H7 (cell line): ENCODE data around the gene ESRP2. TPM values are rescaled to one million over a fixed set of nuclear protein-coding genes. Genes with fewer than 3 reads are reported as not detected.
A peak's percentile ranks its signal among the peaks of the same experiment; 100 is the strongest.

Experiments
- DNase-seq: peaks from one replicate; pipeline ENCODE4 v3.0.0; 2012
- H3K27me3 ChIP-seq: 2 replicates; pipeline ENCODE4 v1.6.0; 2011; ENCODE audit warnings: mild to moderate bottlenecking, low read length; ENCODE audit not compliant: control insufficient read depth, insufficient read depth
- H3K36me3 ChIP-seq: replicated peaks from 2 replicates; pipeline ENCODE4 v1.5.1; 2011; ENCODE audit warnings: low read length; ENCODE audit not compliant: control insufficient read depth, insufficient read depth
- H3K4me3 ChIP-seq: 2 replicates; pipeline ENCODE4 v1.5.1; 2011; ENCODE audit warnings: low read depth, mild to moderate bottlenecking, control low read depth, low read length, moderate library complexity; ENCODE audit not compliant: insufficient read depth
- total RNA-seq: library from RNA; depleted of rRNA; stranded (reverse); fragments of >200 nt; shearing (Covaris generic); gene quantifications from 2 replicates; pipeline ENCODE4 v1.2.3, GENCODE V29; 2014

The ESRP2 gene
- total RNA-seq, 1 experiment from 2014 or later = 18.0 TPM

DNA sequence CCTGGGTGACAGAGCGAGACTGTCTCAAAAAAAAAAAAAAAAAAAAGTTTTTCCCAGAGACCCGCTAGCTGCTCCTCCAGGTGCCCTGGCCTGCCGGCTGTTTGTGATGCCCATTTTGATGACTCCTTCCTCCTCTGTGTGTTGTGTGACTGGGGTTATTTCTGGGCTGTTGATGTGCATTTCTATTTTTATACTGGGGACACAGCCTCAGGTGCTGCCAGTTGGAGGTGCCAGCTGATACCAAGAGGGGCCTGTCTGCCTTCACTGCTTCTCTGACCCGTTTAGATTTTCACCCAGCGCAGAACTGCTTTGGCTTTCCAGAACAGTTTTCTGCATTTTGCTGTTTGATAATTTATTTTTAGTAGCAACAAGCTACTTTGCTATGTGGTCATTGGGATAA lies 15.9 kb upstream of the ESRP2 start:
- no peak for DNase-seq
- no peaks in the 10 kb centered on the region; the same call in 1 of the 2 replicates for H3K36me3 ChIP-seq
- H3K27me3 ChIP-seq = no peaks in the 10 kb centered on the region
- no peak overlapping the region for H3K4me3 ChIP-seq

- Histone ChIP-seq H3K27me3 (peaks cover 2% of the 10 kb centered on the region; the same call in 1 of the 2 replicates), H3K4me3 (no peak overlapping the region), H3K36me3 (no peaks in the 10 kb centered on the region; the same call in 1 of the 2 replicates)
- DNase-seq = no peak
Measured at GRCh38 chr16:68250951-68251350, 15.0 kb upstream of the ESRP2 start.

- H3K4me3 ChIP-seq = no peak overlapping the region
- peak; percentile 17 for DNase-seq
Measured at GRCh38 chr16:68249371-68249770, 13.4 kb upstream of the ESRP2 start.

GRCh38 chr16:68247932-68248331 lies 12.0 kb upstream of the ESRP2 start:
- Histone ChIP-seq H3K4me3 (no peak overlapping the region), H3K36me3 (no peaks in the 10 kb centered on the region; the same call in 1 of the 2 replicates), H3K27me3 (peaks cover 18% of the 10 kb centered on the region)
- DNase-seq = no peak

More at GRCh38 chr16:68249371-68249770, 13.4 kb upstream of the ESRP2 start:
- Histone ChIP-seq H3K36me3 (no peaks in the 10 kb centered on the region; the same call in 1 of the 2 replicates), H3K27me3 (peaks cover 13% of the 10 kb centered on the region)

DNA sequence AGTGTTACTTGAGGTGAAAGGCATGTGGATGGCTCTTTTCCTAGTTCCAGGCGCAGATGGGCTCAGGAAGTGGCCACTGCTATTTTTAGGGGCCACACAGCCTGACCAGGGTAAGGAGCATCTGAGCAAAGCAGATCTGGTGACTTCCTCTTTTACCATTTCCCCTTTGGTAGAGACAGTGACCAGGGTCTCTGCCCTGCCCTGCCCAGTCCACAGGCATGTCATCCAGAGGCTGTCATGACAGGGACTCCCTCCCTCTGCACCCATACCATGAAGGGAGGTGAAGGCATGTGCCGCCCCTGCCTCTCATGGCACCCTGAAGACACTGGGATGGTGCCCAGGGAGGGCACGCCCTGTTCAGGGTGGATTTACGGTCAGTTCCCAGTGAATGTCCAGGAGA lies 11.5 kb upstream of the ESRP2 start:
- DNase-seq = no peak

GRCh38 chr16:68246666-68247065 lies 10.7 kb upstream of the ESRP2 start:
- Histone ChIP-seq H3K27me3 (peaks cover 18% of the 10 kb centered on the region), H3K4me3 (no peak overlapping the region), H3K36me3 (no peaks in the 10 kb centered on the region; the same call in 1 of the 2 replicates)
- no peak for DNase-seq

More for the DNA sequence above, 11.5 kb upstream of the ESRP2 start:
- Histone ChIP-seq H3K4me3 (no peak overlapping the region), H3K27me3 (peaks cover 18% of the 10 kb centered on the region), H3K36me3 (no peaks in the 10 kb centered on the region; the same call in 1 of the 2 replicates)

DNA sequence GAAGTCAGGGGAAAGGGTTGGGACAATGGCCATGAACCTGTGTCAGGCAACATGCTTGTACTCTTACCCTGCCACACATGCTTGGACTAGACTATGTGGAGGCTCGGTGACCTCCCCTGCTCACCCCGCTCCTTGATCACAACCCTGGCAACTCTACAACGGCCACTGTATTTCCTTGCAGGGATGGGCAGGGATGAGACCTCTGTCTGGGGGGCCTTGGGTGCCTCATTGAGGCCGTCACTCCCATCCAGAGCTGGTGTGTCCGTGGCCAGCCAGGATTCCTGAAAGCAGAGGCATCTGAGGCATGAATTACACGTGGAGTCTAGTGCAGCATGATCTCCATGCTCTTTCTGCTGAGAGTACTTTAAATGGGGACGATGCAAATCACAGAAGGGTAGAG lies 10.2 kb upstream of the ESRP2 start:
- no peak overlapping the region for H3K4me3 ChIP-seq
- peaks cover 18% of the 10 kb centered on the region for H3K27me3 ChIP-seq
- H3K36me3 ChIP-seq = no peaks in the 10 kb centered on the region; the same call in 1 of the 2 replicates
- peak; percentile 16 for DNase-seq

GRCh38 chr16:68244903-68245853 lies 9.3 kb upstream of the ESRP2 start, which contains the start of gene PLA2G15:
PLA2G15 (plus strand) TSS chr16:68245373; CDS start chr16:68245427, 54 bp downstream.
- peaks cover 18% of the 10 kb centered on the region for H3K27me3 ChIP-seq
- DNase-seq = peak; percentile 100
- peak within 1 kb of the TSS; percentile 86 for H3K4me3 ChIP-seq
- H3K36me3 ChIP-seq = no peaks in the 10 kb centered on the region; the same call in 1 of the 2 replicates

GRCh38 chr16:68244481-68244902 lies 8.6 kb upstream of the ESRP2 start:
- H3K36me3 ChIP-seq = no peaks in the 10 kb centered on the region; the same call in 1 of the 2 replicates
- DNase-seq = no peak
- peaks cover 18% of the 10 kb centered on the region for H3K27me3 ChIP-seq
- H3K4me3 ChIP-seq = peak overlapping the region; percentile 86

- DNase-seq = peak; percentile 7
- Histone ChIP-seq H3K36me3 (no peaks in the 10 kb centered on the region), H3K27me3 (peaks cover 18% of the 10 kb centered on the region), H3K4me3 (no peak overlapping the region)
Measured at GRCh38 chr16:68242926-68243858, 7.3 kb upstream of the ESRP2 start.

- H3K27me3 ChIP-seq = peaks cover 18% of the 10 kb centered on the region
- no peak for DNase-seq
- H3K4me3 ChIP-seq = no peak overlapping the region
- no peaks in the 10 kb centered on the region for H3K36me3 ChIP-seq
Measured at GRCh38 chr16:68242085-68242484, 6.2 kb upstream of the ESRP2 start.

GRCh38 chr16:68238029-68238345 lies 2.1 kb upstream of the ESRP2 start:
- no peak for DNase-seq
- H3K36me3 ChIP-seq = peaks cover 4% of the 10 kb centered on the region
- H3K27me3 ChIP-seq = peaks cover 4% of the 10 kb centered on the region; the same call in 1 of the 2 replicates
- peak overlapping the region; percentile 50 for H3K4me3 ChIP-seq

DNA sequence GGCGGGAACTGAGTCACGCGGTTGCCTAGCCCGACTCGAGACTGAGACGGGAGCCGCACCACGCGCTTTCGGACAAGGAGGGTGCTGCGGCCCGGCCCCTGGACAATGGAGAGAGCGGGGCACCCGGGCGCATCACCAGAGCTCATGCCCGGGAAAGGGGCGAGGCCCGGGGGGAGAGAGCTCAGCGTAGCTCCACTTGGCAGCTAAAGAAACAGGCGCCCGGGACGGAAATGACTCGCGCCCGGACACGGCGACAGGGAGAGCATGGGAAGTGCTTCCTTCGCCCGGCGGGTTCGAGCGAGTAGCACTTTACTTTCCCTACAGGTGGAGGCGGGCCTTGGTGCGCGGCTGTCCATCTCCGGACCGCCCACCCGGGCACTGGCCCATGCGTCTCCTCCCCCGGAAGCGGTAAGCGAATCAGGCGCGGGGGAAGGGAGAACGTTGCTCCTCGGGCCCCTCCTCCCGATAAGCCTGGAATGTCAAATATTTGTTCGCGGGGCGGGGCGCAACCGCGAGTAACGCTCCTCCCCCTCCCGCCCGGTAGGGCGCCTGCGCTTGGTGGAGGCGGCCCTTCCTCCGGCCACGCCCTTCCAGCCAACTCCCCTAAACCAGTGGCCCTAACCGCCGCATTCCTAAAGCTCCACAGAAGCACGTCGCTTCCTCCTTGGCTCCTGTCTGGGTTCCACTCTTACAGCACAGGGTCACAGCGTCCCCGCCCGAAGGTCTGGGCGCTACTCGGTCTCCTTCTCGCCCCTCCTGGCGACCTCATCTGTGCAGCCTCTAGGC lies 1.5 kb upstream of the ESRP2 start:
- peak; percentile 99 for DNase-seq
- peaks cover 4% of the 10 kb centered on the region; the same call in 1 of the 2 replicates for H3K27me3 ChIP-seq
- peaks cover 4% of the 10 kb centered on the region for H3K36me3 ChIP-seq
- peak overlapping the region; percentile 78 for H3K4me3 ChIP-seq
